Neural progenitor cell (in vitro differentiated cells): ENCODE results near the gene RPL32.

Experiments used
- CTCF ChIP-seq: fragments of 200-600 bp; sonication (generic); IDR thresholded peaks from 2 replicates; pipeline ENCODE4 v1.5.1; 2017; ENCODE audit warnings: antibody characterized with exemption, mild to moderate bottlenecking
- EZH2 ChIP-seq: fragments of 200-600 bp; sonication (generic); IDR thresholded peaks from 2 replicates; pipeline ENCODE4 v1.6.1; 2017; ENCODE audit warnings: antibody characterized with exemption, mild to moderate bottlenecking, moderate library complexity
- EZH2phosphoT487 ChIP-seq: fragments of 200-600 bp; sonication (generic); IDR thresholded peaks from 2 replicates; pipeline ENCODE4 v1.6.1; 2017; ENCODE audit warnings: antibody characterized with exemption

GRCh38 chr3:12839156-12839946, 2.0 kb downstream of the RPL32 start:
- TF ChIP-seq CTCF: no peak
- TF ChIP-seq EZH2phosphoT487: no peak
- no peak for TF ChIP-seq EZH2
